HG03521 (cell line): Measurements from ENCODE around the gene KLK13.

Experiments used
- ATAC-seq: cut with Tn5 transposase; IDR thresholded peaks from one replicate; pipeline ENCODE4 v1.9.1; 2021; ENCODE audit warnings: mild to moderate bottlenecking, moderate library complexity; ENCODE audit not compliant: unreplicated experiment

The KLK13 gene

DNA sequence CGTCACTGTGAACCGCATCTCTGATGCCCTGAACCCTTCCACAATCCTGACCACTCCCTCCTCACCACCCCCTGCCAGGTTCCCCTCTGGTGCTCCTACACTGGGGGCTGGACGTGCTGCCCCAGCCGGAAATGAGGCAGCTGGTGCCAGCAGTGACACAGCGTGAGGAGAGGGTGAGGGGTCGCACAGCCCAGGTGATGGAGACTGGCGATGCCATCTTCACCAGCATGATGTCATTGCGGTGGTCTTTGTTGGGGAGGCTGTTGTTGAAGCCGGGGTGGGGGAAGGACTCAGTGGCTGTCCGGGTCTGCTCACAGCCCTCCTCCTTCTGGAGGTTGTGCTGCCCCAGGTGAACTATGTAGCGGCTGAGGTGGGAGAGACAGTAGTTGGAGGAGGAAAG lies 40.9 kb downstream of the KLK13 start:
- no peak for ATAC-seq

DNA sequence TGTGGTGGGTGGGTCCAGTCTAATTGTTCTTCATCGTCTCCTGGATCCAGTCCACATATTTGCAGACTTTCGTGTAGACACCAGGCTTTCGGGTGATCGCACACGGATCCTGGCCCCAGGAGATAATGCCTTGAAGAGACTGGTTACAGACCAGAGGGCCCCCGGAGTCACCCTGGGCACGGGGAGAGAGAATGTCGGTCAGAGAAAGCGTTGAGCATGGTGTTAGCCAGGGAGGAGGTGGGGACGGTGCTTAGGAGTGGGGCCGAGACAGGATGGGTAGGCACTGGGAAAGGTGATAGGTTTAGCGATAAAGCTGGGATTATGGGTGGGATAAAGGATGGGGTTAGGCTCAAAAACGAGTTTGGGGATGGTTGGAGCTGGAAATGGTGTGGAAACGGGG lies 42.4 kb downstream of the KLK13 start:
- ATAC-seq: no peak

DNA sequence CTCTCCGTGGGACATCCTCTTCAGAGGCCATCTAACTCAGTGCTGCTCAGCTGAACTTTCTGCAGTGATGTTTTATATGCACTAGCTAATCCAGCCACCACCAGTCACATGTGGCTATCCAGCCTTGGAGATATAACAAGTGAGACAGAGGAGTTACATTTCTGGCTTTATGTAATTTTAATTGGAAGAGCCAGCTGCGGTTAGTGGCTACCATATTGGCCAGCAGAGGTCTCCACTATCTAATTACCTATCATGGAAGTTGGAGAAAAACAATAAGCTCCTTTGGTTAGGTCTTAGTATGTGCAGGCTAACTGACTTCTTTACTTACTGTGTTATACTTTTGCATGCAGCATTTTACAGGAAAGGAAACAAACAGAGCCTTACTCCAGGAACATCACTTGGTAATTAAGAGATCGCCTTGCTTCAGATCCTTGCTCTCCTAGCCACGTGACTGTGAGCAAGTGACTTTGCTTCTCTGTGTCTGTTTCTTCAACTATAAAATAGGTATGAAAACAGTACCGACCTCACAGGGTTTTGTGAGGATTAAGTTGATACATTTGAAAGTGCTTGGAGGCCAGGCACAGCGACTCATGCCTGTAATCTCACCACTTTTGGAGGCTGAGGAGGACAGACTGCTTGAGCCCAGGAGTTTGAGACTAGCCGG lies 43.8 kb downstream of the KLK13 start:
- no peak for ATAC-seq

DNA sequence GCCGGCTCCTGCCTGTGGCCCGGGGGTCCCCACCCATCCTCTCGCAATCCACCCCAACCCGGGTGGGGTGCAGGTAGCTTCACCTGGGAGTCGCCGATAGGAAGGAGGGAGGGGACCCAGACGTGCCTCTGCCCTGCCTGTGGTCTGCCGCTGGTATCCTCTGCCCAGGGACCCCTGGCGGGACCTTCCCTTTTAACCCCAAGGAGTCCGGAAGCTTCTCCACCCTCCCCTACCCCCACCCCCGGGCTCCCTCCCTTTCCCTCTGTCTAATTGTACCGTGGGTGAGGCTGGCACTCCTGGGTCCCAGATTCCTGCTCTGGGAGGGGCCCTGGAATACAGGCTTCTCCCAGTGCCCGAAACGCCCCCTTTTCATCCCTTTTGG lies 45.4 kb downstream of the KLK13 start, which contains the start of gene KLK10:
Gene KLK10, minus strand, starts transcription at position 166 of the 382 bp plus-strand sequence. CDS start 579 bp downstream, outside the sequence.
- no peak for ATAC-seq

DNA sequence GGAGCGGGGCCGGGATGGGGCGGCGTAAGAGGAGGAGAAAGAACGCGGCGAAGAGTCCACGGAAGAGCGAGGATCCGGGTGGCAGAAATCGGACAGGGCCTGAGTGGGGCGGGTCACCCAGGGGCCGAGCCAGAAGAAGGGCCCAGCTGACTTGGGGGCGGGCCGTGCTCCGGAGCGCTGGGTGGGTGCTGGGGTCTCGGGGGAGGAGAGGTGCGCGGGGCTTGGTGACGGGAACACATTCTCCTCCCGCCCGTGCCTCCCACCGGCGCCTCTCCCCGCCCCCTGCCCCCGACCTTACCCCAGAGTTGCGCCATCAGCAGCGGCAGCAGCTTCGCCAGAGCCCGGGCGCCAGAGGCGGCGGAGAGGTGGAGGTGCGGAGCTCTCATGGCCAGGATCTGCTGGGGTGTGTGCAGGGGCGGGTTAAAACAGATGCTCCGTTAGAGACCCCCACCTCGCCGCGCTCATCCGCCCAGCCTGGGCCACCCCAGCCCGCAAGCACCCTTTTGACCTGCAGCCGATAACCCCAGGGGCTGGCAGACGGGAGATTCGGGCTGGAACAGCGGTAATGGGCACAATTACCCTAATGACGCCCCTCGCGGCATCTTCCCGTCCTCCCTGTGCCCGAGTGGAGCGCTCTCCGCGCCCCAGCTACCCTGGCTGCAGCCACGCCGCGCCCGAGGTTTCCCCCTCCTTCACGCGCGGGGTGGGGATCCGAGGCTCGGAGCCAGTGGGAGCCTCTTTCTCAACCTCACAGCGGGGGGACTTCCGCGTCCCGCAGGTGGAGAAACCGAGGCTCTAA lies 45.9 kb downstream of the KLK13 start:
- no peak for ATAC-seq

DNA sequence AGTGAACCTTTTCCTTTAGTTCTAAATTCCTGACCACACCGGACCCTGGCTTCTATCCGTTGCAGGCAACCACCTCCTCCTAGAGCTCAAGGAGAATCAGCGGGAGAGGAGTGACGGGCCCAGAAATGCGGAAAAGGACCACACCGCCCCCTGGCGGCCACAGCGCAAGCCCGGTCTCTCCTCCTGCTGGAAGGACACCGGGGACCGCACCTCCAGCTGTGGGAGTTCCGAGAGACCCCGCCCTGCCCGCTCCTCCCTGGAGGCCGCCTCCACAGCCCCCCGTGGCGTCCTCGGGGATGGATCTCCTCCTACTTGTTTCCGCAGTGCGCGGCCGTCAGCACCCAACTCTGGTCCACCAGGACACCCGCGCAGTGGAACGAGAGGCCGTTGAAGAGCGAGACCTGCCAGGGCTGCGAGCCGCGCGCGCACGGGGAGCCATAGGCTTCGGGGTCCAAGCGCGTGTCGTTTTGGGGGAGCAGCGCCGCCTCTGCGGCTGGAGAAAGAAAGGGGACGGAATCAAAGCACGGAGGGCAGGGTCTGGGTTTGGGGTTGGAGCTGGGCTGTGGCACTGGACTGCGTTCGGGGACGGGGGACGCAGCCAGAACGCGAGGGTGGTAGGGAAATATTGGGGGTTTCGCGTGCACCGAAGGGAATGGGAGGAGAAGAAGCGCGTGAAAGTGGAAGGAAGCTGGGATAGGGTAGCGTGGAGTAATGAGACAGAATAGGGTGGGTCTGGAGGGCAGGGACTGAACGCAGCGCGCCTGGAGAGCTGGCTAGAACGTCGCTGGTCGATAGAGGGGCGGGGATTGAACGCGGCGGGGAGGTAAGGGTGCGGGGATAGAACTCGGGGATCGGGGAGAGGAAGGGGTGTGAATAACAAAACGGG lies 47.9 kb downstream of the KLK13 start:
- ATAC-seq: no peak

DNA sequence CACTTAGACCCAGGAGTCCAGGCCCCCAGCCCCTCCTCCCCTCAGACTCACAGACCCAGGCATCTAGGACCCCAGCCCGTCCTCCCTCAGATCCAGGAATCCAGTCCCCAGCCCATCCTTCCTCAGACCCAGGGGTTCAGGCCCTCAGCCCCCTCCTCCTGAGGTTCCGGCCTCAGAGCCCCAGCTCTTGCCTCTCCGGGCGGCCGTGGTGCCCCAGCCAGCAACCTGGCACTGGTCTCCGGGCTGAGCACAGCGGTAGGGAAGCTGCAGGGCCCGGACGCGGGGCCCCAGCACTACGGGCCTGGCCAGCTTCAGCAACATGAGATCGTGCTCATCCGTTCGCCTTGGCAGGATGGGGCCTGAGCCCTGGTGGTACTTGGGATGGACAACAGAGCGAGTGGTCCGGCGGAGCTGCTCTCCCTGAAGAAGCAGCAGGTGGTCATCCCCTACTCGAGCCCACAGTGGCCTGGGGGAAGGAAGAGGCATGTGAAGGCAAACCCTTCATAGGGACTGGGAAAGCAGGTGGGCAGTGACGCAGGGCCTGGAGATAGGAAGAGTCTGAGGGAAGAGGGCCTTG lies 49.1 kb downstream of the KLK13 start:
- no peak for ATAC-seq

DNA sequence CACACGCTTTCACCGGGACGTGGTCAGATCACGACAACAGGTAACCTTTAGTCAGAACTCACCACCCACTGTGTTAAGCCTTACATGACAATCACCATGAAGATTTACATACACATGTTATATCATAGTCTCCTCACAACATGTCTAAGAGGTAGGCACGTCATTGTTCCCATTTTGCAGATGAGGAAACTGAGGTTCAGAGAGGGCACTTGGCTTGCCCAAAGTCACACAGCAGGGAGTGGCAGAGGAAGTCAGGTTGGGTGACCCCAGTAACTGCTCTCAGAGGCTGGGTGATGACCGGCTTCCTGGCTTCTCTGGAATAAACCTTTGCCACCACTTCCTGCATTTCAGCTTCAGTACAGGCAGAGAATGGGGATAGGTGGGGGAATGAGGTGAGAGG lies 50.6 kb downstream of the KLK13 start:
- ATAC-seq: no peak

DNA sequence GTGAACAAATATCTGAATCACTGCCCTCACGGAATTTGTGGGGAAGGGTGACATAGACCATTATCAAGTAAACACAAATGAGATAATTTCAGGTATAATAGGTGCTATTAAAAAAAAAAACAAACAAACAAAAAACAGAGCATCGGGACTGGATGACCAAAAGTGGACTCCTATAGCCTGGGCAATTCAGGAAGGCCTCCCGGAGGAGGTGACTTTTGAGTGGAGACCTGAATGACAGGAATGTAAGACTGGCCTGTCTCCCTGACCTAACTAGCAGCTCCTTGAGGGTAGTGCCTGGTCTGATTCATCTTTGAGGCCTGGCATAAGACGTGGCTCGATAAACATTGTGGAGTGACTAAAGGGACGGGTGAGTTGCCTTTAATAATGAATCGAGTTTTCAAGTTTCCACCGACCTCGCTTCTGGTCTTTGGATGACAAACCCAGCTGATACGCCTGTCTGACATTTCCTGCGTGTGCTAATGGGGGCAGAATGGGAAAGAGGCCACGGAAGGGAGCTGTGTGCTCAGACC lies 52.2 kb downstream of the KLK13 start:
- no peak for ATAC-seq

DNA sequence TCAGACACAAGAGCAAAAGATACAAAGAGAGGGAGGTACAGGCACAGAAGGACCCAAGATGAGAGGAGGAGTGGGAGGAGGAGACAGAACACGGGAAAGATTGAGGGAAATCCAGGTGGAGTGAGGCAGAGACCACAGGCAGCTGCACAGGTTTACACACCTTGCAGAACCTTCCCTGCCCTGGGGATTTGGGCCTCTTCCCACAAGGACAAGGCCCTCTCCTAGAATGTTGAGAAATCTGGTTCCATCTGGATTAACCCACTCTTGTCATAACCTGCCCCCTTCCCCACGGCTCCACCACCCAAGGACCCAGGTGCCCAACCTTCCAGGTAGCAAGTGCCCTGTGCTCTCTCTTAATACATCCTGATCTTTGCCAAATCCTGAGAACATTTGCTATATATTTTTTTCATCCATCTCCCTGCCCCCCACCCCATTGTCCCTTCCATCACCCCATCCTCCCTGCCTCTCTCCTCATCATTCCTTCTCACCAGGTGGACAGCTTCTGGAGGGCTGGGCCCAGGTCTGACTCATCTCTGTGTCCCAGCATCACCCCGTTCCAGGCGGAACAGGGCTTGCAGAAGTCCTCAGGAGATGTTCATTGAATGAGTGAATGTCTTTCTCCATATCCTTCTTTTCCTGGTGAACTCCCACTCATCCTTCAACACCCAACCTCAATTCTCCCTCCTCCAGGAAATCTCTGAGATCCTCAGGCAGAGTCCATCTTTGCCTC lies 54.7 kb downstream of the KLK13 start:
- ATAC-seq: no peak

DNA sequence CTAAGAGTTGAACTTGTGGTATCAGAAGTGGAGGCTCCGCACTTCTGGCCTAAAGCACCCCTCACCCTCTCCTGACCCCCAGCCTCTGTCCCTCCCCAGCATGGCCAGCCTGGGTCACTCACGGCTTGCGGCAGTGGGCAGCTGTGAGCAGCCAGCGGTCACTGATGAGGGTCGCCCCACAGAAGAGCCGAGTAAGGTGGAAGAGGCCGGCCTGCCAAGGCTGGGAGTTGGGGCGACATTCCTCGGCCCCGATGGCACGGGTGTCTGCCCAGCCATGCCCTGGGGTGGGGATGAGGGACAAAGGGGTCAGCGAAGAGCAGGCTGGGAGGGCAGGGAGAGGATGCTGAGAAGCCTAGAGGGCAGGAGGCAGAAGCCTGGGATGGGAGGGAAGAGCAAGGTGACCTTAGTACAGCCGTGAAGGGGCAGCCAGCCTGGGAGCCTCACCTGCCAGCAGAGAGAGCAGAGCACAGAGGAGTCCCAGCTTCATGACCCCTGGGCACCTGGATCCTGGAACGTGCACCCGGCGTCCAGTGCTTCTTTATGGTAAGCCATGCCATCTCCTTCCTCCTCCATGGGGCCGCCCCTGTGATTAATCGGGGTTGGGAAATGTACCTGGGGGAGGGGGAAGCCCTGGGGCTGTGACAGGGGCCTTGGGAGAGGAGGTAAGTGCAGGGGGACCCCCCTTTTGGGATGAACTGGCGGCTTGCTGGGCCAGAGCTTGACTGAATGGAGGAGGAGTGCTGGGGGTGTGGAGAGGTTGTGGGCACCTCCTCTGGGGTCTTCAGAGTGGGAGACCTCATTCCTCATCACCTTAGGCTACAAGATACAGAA lies 55.6 kb downstream of the KLK13 start:
- ATAC-seq: no peak

DNA sequence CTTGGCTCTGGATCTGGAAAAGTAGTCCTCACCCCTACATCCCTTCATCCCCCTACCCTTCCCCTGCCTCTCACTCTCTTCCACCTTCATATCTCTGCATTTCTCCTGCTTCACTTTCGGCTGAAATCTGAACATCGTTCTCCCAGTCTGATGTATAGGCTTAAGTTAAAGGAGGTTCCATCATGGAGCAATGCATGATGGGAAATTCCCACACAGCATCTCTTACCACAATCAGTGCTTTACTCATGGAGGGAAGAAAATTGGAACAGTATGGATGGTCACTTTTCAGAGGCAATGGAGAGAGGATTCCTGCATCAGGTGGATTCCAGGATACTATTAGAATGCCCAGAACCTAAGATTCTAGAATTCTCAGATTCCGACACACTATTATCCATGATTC lies 57.4 kb downstream of the KLK13 start:
- no peak for ATAC-seq

DNA sequence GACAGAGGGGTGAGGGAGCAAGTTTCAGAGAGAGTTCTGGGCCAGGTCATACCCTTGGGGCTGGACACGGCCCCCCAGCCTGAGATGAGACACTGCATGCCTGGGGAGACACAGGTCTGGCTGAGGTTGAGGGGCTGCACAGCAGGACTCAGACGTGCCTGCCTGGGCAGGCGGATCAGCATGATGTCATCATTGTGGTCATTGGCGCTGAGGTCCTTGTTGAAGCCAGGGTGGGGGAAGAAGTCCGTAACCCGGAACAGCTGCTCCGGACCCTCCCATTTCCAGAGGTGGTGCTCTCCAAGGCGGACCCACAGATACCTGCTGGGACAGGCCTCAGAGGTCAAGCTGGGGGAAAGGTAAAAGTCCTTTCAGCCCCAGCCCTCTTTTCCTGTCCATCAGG lies 58.5 kb downstream of the KLK13 start:
- ATAC-seq: no peak
